Glutamatergic neuron (in vitro differentiated cells): ENCODE data around the gene AGBL5. TPM values are rescaled to one million over a fixed set of nuclear protein-coding genes. Genes with fewer than 3 reads are reported as not detected.
A peak's percentile ranks its signal among the peaks of the same experiment; 100 is the strongest.

Experiments
- DNase-seq: peaks from one replicate; pipeline ENCODE4 v3.0.0; 2022
- H3K27ac Mint-ChIP-seq: one replicate; pipeline ENCODE4 v1.8.0; 2020; ENCODE audit warnings: mild to moderate bottlenecking, mixed read lengths, inconsistent platforms; ENCODE audit not compliant: unreplicated experiment
- H3K27me3 Mint-ChIP-seq: one replicate; pipeline ENCODE4 v1.8.0; 2020; ENCODE audit warnings: mild to moderate bottlenecking, moderate library complexity, mixed read lengths, inconsistent platforms; ENCODE audit not compliant: unreplicated experiment
- H3K36me3 Mint-ChIP-seq: one replicate; pipeline ENCODE4 v1.8.0; 2020; ENCODE audit warnings: mild to moderate bottlenecking, mixed read lengths, inconsistent platforms; ENCODE audit not compliant: unreplicated experiment
- H3K4me1 Mint-ChIP-seq: one replicate; pipeline ENCODE4 v1.8.0; 2020; ENCODE audit warnings: mild to moderate bottlenecking, low read depth, mixed read lengths, inconsistent platforms; ENCODE audit not compliant: unreplicated experiment
- H3K4me3 Mint-ChIP-seq: one replicate; pipeline ENCODE4 v1.8.0; 2020; ENCODE audit warnings: mild to moderate bottlenecking, mixed read lengths, inconsistent platforms; ENCODE audit not compliant: unreplicated experiment
- H3K9me3 Mint-ChIP-seq: one replicate; pipeline ENCODE4 v1.8.0; 2020; ENCODE audit warnings: mild to moderate bottlenecking, moderate library complexity, mixed read lengths, inconsistent platforms; ENCODE audit not compliant: unreplicated experiment
- total RNA-seq: library from RNA; stranded (reverse); fragmentation: NEBNext Ultra II Directional; extraction: Animal tissue kit (Norgen Biotek cat#: 25700); gene quantifications from one replicate; pipeline ENCODE4 v1.2.1, GENCODE V29; 2021; ENCODE audit not compliant: unreplicated experiment
- TF ChIP-seq, protein P1 (sequence below): fragments of 200-600 bp; sonication (generic); IDR thresholded peaks from one replicate; pipeline ENCODE4 v1.5.0; 2021; ENCODE audit not compliant: partially characterized antibody, unreplicated experiment

Gene AGBL5
- total RNA-seq, 1 donor from 2014 or later = 17.3 TPM

DNA sequence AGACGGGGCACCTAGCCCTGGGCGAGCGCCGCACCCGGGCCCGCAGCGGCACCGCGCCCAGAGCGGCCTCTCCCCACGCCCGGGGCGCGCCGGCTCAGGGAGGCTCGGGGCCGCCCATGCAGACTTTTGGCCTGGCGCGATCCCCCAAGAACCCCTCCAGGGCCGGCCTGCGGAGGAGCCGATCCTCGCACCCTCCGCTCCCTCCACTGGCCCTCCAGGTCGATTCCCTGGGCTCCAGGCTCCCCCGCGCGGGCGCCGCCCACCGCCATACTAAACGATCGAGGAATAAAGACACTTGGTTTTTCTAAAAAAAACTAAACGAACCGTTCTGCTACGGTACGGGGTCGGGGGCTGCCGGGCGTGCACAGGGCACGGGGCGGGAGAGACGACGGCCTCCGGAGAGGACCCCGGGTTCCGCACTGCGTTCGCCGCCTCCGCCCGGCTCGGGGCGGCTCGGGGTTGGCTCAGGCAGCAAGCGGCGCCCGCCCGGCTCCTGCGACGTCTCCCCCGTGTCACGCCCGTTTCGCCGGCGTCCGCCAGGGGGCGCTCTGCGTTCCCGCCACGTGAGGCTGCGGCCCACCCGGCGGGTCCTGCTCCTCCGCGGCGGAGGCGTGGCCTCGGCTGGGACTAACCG is 34.7 kb downstream of the AGBL5 start:
- DNase-seq = peak; percentile 99
- H3K4me1 Mint-ChIP-seq = peaks cover 8% of the 10 kb centered on the region
- peak overlapping the region; percentile 85 for H3K4me3 Mint-ChIP-seq
- H3K27ac Mint-ChIP-seq = no peak overlapping the region
- peaks cover under 1% of the 10 kb centered on the region for H3K36me3 Mint-ChIP-seq
- peaks cover 5% of the 10 kb centered on the region for H3K9me3 Mint-ChIP-seq
- peaks cover 7% of the 10 kb centered on the region for H3K27me3 Mint-ChIP-seq
- TF ChIP-seq, protein P1, sequence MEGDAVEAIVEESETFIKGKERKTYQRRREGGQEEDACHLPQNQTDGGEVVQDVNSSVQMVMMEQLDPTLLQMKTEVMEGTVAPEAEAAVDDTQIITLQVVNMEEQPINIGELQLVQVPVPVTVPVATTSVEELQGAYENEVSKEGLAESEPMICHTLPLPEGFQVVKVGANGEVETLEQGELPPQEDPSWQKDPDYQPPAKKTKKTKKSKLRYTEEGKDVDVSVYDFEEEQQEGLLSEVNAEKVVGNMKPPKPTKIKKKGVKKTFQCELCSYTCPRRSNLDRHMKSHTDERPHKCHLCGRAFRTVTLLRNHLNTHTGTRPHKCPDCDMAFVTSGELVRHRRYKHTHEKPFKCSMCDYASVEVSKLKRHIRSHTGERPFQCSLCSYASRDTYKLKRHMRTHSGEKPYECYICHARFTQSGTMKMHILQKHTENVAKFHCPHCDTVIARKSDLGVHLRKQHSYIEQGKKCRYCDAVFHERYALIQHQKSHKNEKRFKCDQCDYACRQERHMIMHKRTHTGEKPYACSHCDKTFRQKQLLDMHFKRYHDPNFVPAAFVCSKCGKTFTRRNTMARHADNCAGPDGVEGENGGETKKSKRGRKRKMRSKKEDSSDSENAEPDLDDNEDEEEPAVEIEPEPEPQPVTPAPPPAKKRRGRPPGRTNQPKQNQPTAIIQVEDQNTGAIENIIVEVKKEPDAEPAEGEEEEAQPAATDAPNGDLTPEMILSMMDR = peak; percentile 97

DNA sequence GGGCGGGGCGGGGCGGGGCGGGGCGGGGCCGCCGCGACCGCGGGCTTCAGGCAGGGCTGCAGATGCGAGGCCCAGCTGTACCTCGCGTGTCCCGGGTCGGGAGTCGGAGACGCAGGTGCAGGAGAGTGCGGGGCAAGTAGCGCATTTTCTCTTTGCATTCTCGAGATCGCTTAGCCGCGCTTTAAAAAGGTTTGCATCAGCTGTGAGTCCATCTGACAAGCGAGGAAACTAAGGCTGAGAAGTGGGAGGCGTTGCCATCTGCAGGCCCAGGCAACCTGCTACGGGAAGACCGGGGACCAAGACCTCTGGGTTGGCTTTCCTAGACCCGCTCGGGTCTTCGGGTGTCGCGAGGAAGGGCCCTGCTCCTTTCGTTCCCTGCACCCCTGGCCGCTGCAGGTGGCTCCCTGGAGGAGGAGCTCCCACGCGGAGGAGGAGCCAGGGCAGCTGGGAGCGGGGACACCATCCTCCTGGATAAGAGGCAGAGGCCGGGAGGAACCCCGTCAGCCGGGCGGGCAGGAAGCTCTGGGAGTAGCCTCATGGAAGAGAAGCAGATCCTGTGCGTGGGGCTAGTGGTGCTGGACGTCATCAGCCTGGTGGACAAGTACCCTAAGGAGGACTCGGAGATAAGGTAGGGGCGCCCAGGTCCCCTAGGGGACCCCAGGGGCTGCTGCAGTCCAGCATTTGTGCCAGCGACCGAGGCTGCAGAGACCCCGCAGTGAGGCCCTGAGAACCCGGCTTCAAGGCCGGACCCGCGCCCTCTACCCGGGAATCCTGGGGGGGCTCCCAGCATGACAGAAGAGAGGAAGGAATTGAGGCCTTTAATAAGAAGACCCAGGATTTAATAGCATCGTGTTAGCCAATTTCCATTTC is 35.5 kb downstream of the AGBL5 start, which contains the start of gene KHK:
TSS of gene KHK (plus strand) at position 49 of the 870 bp plus-strand sequence. CDS start at position 537, 488 bp downstream.
- peaks cover 3% of the 10 kb centered on the region for H3K27me3 Mint-ChIP-seq
- no peaks in the 10 kb centered on the region for H3K36me3 Mint-ChIP-seq
- H3K4me3 Mint-ChIP-seq = peak within 1 kb of the TSS; percentile 86
- H3K27ac Mint-ChIP-seq = peak within 1 kb of the TSS; percentile 75
- H3K4me1 Mint-ChIP-seq = peaks cover 5% of the 10 kb centered on the region
- DNase-seq = peak; percentile 47
- TF ChIP-seq, protein P1 = peak; percentile 45
- H3K9me3 Mint-ChIP-seq = peaks cover 7% of the 10 kb centered on the region

DNA sequence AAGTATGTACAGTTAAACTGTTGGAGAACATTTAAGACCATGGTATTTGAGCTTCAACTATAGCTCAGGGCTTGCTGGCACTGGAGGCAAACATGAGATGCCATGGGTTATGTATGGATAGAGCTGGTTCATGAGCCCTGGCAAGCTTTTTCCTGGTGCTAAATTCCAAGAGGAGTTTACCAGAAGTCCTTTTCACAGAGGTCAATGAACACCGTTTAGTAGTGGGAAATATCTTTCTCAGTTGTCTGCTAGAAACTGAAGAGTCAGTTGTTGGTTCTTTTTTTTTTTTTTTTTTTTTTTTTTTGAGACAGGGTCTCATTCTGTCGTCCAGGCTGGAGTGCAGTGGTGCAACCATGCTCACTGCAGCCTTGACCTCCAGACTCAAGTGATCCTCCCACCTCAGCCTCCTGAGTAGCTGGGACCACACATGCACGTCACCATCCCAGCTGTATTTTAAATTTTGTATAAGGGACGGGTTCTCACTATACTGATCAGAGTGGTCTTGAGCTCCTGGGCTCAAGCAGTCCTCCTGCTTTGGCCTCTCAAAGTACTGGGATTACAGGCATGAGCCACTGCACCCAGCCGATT is 36.4 kb downstream of the AGBL5 start:
- TF ChIP-seq, protein P1 = no peak
- Mint-ChIP-seq H3K36me3 (no peaks in the 10 kb centered on the region), H3K9me3 (peaks cover 7% of the 10 kb centered on the region), H3K27ac (no peak overlapping the region), H3K27me3 (peaks cover 3% of the 10 kb centered on the region), H3K4me1 (peaks cover 7% of the 10 kb centered on the region), H3K4me3 (peak overlapping the region; percentile 70)
- DNase-seq = no peak

DNA sequence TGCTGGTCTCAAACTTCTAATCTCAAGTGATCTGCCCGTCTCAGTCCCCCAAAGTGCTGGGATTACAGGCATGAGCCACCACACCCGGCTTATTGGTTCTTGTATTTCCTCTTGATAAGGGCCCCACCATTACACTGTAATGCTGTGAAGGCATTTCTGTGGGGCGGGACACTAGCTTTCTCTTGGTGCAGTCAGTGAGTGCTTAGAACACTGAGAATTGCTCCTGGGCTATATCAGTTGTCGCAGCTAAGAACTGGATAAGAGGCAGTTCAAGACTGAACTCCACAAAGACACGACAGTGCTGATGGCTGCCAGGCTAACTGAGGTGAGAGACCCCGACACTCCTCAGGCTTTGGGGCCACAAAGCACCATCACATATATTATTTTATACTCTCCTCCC is 37.2 kb downstream of the AGBL5 start:
- H3K27ac Mint-ChIP-seq = no peak overlapping the region
- H3K27me3 Mint-ChIP-seq = peaks cover 3% of the 10 kb centered on the region
- DNase-seq = no peak
- H3K36me3 Mint-ChIP-seq = no peaks in the 10 kb centered on the region
- H3K4me3 Mint-ChIP-seq = peak overlapping the region; percentile 15
- peaks cover 7% of the 10 kb centered on the region for H3K9me3 Mint-ChIP-seq
- TF ChIP-seq, protein P1 = no peak
- peaks cover 7% of the 10 kb centered on the region for H3K4me1 Mint-ChIP-seq
